ENCODE data around the gene RAB31.
A peak's percentile ranks its signal among the peaks of the same experiment; 100 is the strongest.

The RAB31 gene

GRCh38 chr18:9751371-9752031 is 43.4 kb downstream of the RAB31 start:
- DNase-seq (ENCODE audit: low read depth in 1 of 2, low spot score in 1 of 2), result no peak
- no peak for TF ChIP-seq JUND (IDR thresholded peaks at IDR 0.05; ENCODE audit: low read depth)
- in situ Hi-C loops (cut with HindIII; ENCODE audit: low pct_unique_long_range_greater_than_20kb, low sequenced_read_pairs), result no loop called here

DNA sequence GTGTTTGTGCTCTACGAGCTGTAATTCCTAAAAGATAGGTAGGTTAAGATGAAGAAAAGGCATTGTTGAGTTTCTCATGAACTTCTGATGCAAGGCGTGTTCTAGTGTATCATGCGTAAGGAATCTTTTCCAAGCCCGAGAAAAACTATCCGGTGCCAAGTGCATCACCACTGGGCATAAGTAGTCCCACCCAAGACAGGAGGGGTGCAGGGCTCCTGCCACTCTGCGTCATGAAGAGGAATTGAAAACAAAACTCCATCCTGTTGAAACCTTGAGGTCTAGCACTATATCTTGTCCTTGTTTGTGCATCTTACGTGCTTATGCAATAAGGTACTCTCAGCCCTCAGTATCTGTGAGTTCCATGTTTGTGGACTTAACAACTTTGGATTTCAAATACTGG is 45.7 kb downstream of the RAB31 start:
- in situ Hi-C loops (cut with HindIII; ENCODE audit: low pct_unique_long_range_greater_than_20kb, low sequenced_read_pairs), result no loop called here
- TF ChIP-seq JUND (IDR thresholded peaks at IDR 0.05; ENCODE audit: low read depth), result no peak
- DNase-seq (ENCODE audit: low read depth in 1 of 2, low spot score in 1 of 2), result no peak

DNA sequence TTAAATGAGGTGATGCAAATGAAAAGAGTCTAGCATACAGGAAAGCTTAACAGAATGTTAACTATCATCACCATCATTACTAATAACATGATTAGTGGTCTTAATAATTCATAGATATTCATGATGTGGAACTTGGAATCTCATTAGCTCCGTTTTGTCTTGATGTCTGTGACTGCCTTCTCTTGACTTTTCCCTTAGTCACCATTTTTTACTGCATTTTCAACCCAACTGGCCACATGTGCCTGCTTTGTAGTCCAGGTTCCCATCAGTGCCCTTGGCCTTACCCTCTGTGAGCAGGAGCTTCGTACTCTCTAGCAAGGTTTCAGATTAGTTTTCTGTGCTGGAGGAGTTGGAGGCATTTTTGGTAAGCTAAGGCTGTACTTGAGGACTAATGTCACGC is 47.0 kb downstream of the RAB31 start:
- in situ Hi-C loops (cut with HindIII; ENCODE audit: low pct_unique_long_range_greater_than_20kb, low sequenced_read_pairs), result no loop called here
- DNase-seq (ENCODE audit: low read depth in 1 of 2, low spot score in 1 of 2), result no peak

GRCh38 chr18:9755615-9756014 is 47.5 kb downstream of the RAB31 start:
- TF ChIP-seq JUND (IDR thresholded peaks at IDR 0.05; ENCODE audit: low read depth), result no peak
- in situ Hi-C loops (cut with HindIII; ENCODE audit: low pct_unique_long_range_greater_than_20kb, low sequenced_read_pairs), result no loop called here
- DNase-seq (ENCODE audit: low read depth in 1 of 2, low spot score in 1 of 2), result no peak

More for the DNA sequence above, 47.0 kb downstream of the RAB31 start:
- no peak for TF ChIP-seq JUND (IDR thresholded peaks at IDR 0.05; ENCODE audit: low read depth)

DNA sequence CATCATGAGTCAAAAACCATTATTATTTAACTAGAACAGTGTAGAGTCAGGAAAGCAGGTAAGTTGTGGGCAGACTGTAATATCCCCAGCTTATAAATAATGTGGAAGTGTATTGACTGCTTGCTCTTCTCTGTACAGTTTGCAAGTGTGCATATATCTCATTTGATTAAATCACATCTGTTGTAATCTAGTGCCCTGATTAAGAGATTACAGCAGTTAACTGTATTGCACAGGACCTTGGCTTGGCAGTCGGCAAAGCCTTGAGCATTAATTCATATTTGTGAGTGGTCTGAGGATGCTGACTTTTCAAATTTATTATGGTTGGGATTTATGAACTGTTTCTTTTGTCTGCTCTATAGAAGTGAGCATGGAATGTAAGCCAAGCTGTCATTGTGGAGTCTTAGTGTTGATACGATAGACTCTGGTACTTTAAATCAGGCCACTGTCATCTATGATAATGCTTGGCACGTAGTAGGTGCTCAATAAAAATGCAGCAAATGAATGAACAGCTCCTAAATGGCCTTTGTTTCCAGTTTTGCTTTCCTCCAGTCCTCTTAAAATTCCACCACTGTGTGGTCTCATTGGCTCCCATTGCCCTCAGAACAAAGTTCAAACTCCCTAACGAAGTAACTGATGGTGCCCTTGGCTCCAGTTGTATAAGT is 48.3 kb downstream of the RAB31 start:
- no peak for DNase-seq (ENCODE audit: low read depth in 1 of 2, low spot score in 1 of 2)
- in situ Hi-C loops (cut with HindIII; ENCODE audit: low pct_unique_long_range_greater_than_20kb, low sequenced_read_pairs), result no loop called here
- no peak for TF ChIP-seq JUND (IDR thresholded peaks at IDR 0.05; ENCODE audit: low read depth)

GRCh38 chr18:9756933-9757470 is 48.9 kb downstream of the RAB31 start:
- no peak for DNase-seq (ENCODE audit: low read depth in 1 of 2, low spot score in 1 of 2)
- in situ Hi-C loops (cut with HindIII; ENCODE audit: low pct_unique_long_range_greater_than_20kb, low sequenced_read_pairs), result no loop called here
- TF ChIP-seq JUND (IDR thresholded peaks at IDR 0.05; ENCODE audit: low read depth), result no peak

- in situ Hi-C loops (cut with HindIII; ENCODE audit: low pct_unique_long_range_greater_than_20kb, low sequenced_read_pairs), result no loop called here
- DNase-seq (ENCODE audit: low read depth in 1 of 2, low spot score in 1 of 2), result peak in 1 of 2 experiments; percentile 52
Observed at GRCh38 chr18:9757827-9758621, 49.9 kb downstream of the RAB31 start.

GRCh38 chr18:9758624-9759075 is 50.5 kb downstream of the RAB31 start:
- in situ Hi-C loops (cut with HindIII; ENCODE audit: low pct_unique_long_range_greater_than_20kb, low sequenced_read_pairs), result no loop called here
- DNase-seq (ENCODE audit: low read depth in 1 of 2, low spot score in 1 of 2), result no peak
- TF ChIP-seq JUND (IDR thresholded peaks at IDR 0.05; ENCODE audit: low read depth), result no peak

More at GRCh38 chr18:9757827-9758621, 49.9 kb downstream of the RAB31 start:
- no peak for TF ChIP-seq JUND (IDR thresholded peaks at IDR 0.05; ENCODE audit: low read depth)

DNA sequence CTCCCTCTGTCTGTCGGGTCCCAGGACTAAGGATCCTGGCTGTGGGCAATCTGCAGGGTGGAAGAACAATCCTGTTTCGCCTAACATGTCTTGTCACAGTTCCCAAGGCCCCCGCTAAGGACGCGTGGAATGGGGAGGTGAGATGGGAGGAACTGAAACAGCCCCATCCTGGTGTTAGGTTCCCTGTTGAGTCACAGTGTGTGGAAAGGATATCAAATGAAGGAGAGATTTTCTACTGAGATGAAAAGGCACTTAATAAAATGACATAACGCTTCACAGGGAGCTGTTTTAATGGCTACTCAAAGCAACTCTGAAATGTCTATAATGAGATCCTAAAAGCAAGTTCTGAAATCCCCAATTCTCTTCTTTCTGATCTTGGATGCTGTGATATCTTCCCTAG is 52.5 kb downstream of the RAB31 start:
- in situ Hi-C loops (cut with HindIII; ENCODE audit: low pct_unique_long_range_greater_than_20kb, low sequenced_read_pairs), result no loop called here
- no peak for TF ChIP-seq JUND (IDR thresholded peaks at IDR 0.05; ENCODE audit: low read depth)
- DNase-seq (ENCODE audit: low read depth in 1 of 2, low spot score in 1 of 2), result no peak

- TF ChIP-seq JUND (IDR thresholded peaks at IDR 0.05; ENCODE audit: low read depth), result no peak
- DNase-seq (ENCODE audit: low read depth in 1 of 2, low spot score in 1 of 2), result no peak
- in situ Hi-C loops (cut with HindIII; ENCODE audit: low pct_unique_long_range_greater_than_20kb, low sequenced_read_pairs), result no loop called here
Observed at GRCh38 chr18:9762526-9762925, 54.4 kb downstream of the RAB31 start.

GRCh38 chr18:9763157-9763556 is 55.1 kb downstream of the RAB31 start:
- no peak for DNase-seq (ENCODE audit: low read depth in 1 of 2, low spot score in 1 of 2)
- TF ChIP-seq JUND (IDR thresholded peaks at IDR 0.05; ENCODE audit: low read depth), result no peak
- in situ Hi-C loops (cut with HindIII; ENCODE audit: low pct_unique_long_range_greater_than_20kb, low sequenced_read_pairs), result no loop called here

DNA sequence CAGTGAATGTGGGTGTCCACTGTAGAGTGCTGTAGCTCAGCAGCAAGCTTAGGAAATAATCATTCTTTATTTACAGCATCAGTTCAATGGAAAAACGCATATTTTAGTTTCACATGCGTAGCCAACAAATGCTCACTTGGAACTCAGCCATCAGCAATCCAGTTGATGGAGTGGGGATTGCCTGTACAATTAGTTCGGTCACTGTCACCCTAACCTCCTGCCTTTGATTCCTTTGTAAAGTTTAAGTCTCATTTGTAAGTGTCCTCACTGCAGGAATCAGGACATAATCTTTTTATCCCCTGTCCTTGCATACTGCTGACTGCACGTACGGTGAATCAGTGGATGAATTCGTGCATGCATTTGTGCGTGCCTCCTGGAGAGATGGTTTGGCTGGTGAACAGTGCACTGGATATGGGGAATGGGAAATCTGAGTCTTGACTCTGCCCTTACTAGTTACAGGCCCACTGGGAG is 55.9 kb downstream of the RAB31 start:
- TF ChIP-seq JUND (IDR thresholded peaks at IDR 0.05; ENCODE audit: low read depth), result no peak
- in situ Hi-C loops (cut with HindIII; ENCODE audit: low pct_unique_long_range_greater_than_20kb, low sequenced_read_pairs), result no loop called here
- no peak for DNase-seq (ENCODE audit: low read depth in 1 of 2, low spot score in 1 of 2)
